Measurements from ENCODE around the gene PLD4.

PLD4 gene

DNA sequence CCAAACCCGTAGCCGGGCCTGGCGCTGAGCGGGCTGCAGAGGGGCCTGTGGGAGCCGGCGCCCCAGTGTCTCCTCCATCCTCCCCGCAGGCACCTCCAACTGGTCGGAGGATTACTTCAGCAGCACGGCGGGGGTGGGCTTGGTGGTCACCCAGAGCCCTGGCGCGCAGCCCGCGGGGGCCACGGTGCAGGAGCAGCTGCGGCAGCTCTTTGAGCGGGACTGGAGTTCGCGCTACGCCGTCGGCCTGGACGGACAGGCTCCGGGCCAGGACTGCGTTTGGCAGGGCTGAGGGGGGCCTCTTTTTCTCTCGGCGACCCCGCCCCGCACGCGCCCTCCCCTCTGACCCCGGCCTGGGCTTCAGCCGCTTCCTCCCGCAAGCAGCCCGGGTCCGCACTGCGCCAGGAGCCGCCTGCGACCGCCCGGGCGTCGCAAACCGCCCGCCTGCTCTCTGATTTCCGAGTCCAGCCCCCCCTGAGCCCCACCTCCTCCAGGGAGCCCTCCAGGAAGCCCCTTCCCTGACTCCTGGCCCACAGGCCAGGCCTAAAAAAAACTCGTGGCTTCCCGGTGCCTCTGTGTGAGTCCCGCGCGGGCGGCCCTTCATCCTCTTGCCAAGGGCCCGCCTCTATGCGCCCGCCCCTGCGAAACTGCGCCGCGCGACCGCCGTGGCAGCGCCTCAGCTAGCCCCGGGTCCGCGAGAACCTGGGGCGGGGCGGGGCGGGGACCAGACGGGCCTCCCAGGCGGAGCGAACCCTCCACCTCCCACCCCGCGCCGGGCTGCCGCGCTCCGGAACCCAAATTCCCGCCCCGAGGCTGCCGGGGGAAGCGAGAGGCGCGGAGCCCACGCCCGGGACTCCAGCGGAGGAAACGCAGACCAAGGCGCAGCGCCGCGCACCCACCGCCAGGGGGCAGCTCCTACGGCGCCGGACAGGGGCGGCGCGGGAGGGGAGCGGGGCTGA, 8.3 kb downstream of the PLD4 start:
- H3K27me3 ChIP-seq, result peaks cover 6% of the 10 kb centered on the region; the same call in 1 of the 2 replicates

DNA sequence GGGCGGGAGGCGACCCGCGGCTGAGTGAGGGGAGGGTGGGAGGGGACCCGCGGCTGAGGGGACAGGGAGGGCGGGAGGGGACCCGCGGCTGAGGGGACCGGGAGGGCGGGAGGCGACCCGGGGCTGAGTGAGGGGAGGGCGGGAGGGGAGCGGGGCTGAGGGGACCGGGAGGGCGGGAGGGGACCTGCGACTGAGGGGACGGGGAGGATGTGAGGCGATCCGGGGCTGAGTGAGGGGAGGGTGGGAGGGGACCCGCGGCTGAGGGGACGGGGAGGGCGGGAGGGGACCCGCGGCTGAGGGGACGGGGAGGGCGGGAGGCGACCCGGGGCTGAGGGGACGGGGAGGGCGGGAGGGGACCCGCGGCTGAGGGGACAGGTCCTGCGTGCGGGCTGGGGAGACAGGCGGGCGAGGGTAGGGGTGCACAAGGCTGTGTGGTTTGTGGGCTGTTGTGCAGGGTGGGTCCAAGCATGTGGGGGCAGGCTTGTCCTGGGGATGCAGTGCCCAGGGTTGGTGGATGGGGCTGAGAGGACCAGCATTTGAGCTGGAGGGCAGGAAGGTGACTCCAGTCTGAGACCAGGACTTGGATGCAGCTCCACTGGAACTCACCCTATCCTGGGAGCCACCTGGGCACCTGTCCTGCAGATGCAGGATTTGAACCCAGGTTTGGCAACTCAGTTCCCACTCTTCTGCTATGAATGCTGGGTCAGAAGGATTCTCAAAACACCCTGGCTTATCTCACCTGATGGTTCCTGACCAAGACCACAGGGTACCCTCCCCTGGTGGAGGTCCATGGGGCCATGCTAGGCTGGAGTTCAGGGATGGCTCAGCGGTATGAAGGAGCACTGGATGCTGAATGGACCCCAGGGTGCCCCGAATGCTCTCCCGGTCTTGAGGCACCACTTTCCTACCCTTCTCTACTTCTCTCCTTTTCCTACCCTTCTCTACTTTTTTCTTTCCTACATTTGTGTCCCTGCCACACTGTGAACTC, 9.4 kb downstream of the PLD4 start:
- Histone ChIP-seq H3K4me3 (no peak overlapping the region), H3K9ac (no peak overlapping the region), H3K27ac (no peak overlapping the region), H4K20me1 (peaks cover 18% of the 10 kb centered on the region; the same call in 1 of the 2 replicates), H3K4me1 (peaks cover 63% of the 10 kb centered on the region), H3K9me3 (no peaks in the 10 kb centered on the region), H3K27me3 (peaks cover 6% of the 10 kb centered on the region; the same call in 1 of the 2 replicates), H3K36me3 (peaks cover 35% of the 10 kb centered on the region), H3K4me2 (peak overlapping the region; percentile 65)
- TF ChIP-seq Cebpa-rat (IDR thresholded peaks at IDR 0.05), result no peak

More for the DNA sequence above, 8.3 kb downstream of the PLD4 start:
- H3K36me3 ChIP-seq, result peaks cover 44% of the 10 kb centered on the region
- H3K27ac ChIP-seq, result peak overlapping the region; percentile 75
- TF ChIP-seq Cebpa-rat (IDR thresholded peaks at IDR 0.05), result no peak
- H3K4me3 ChIP-seq, result peak overlapping the region; percentile 65
- peaks cover 28% of the 10 kb centered on the region; the same call in 1 of the 2 replicates for H4K20me1 ChIP-seq
- H3K4me1 ChIP-seq, result peaks cover 72% of the 10 kb centered on the region
- H3K4me2 ChIP-seq, result peak overlapping the region; percentile 86
- peak overlapping the region; percentile 73 for H3K9ac ChIP-seq
- no peaks in the 10 kb centered on the region for H3K9me3 ChIP-seq

DNA sequence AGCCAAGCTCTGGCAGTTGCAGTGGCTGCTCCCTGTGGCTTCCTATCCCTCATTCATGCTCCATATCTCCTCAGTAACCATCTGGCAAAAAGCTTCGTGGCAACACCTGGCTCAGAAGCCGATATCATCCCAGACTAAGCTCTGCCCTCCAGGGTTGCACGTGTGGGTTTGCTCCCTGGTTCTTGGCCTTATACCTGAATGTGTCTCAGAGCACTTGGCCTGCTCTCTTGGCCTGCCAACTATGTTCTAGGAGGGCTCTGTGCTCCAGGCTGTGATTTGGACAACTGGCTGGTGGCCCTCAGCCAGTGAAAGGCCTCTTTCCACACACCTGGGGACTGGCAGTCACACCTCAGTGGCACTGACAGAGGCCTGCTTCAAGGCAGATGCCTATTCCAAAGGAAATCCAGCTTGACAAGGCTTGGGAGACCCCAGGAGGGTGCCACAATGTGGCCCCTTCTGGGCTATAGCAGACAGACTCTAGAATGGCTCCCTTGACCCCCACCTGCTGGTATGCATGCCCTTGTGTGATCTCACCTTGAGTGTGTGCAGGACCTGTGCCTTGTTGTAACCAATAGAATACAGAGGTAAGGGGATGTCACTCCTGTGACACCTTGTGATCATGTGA, 10.5 kb downstream of the PLD4 start:
- H3K27me3 ChIP-seq, result peaks cover 6% of the 10 kb centered on the region; the same call in 1 of the 2 replicates
- H3K4me2 ChIP-seq, result peak overlapping the region; percentile 65
- H3K4me1 ChIP-seq, result peaks cover 63% of the 10 kb centered on the region
- no peaks in the 10 kb centered on the region for H3K9me3 ChIP-seq
- no peak overlapping the region for H3K9ac ChIP-seq
- peaks cover 24% of the 10 kb centered on the region for H3K36me3 ChIP-seq
- peaks cover 9% of the 10 kb centered on the region; the same call in 1 of the 2 replicates for H4K20me1 ChIP-seq
- no peak for TF ChIP-seq Cebpa-rat (IDR thresholded peaks at IDR 0.05)
- no peak overlapping the region for H3K27ac ChIP-seq
- H3K4me3 ChIP-seq, result no peak overlapping the region

- Histone ChIP-seq H3K9me3 (no peaks in the 10 kb centered on the region), H3K9ac (no peak overlapping the region), H3K36me3 (peaks cover 16% of the 10 kb centered on the region), H3K4me1 (peaks cover 58% of the 10 kb centered on the region), H4K20me1 (peaks cover 9% of the 10 kb centered on the region; the same call in 1 of the 2 replicates), H3K4me3 (no peak overlapping the region), H3K27ac (no peak overlapping the region), H3K27me3 (peaks cover 6% of the 10 kb centered on the region; the same call in 1 of the 2 replicates), H3K4me2 (peak overlapping the region; percentile 52)
- no peak for TF ChIP-seq Cebpa-rat (IDR thresholded peaks at IDR 0.05)
Measured at GRCh38 chr14:104935955-104936354, 11.3 kb downstream of the PLD4 start.

- Histone ChIP-seq H3K27ac (no peak overlapping the region), H3K4me1 (peaks cover 52% of the 10 kb centered on the region), H3K4me2 (peak overlapping the region; percentile 52), H4K20me1 (peaks cover 9% of the 10 kb centered on the region; the same call in 1 of the 2 replicates), H3K36me3 (peaks cover 10% of the 10 kb centered on the region; the same call in 1 of the 2 replicates), H3K9ac (no peak overlapping the region), H3K27me3 (peaks cover 6% of the 10 kb centered on the region; the same call in 1 of the 2 replicates), H3K9me3 (no peaks in the 10 kb centered on the region), H3K4me3 (no peak overlapping the region)
- no peak for TF ChIP-seq Cebpa-rat (IDR thresholded peaks at IDR 0.05)
Measured at GRCh38 chr14:104936361-104937155, 11.9 kb downstream of the PLD4 start.

DNA sequence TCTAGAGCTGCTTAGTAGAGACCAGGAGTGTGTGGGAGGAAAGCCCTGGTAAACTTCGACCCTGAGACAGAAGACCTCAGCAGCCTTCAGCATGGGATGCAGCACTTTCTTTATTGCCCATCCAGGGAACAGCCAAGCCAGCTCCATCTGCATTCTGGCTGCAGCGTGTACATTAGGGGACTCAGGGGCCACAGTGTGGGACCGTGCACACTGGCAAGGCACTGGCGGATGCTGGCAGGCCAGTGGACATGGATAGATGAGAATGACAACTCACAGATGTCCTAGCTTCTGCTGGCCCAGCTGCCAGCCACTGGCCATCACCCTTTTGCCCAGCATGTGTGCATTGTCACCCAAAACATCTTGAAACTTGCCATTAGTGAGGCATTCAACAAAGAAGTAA, 12.5 kb downstream of the PLD4 start:
- no peak overlapping the region for H3K9ac ChIP-seq
- no peak overlapping the region for H3K4me3 ChIP-seq
- H3K27ac ChIP-seq, result no peak overlapping the region
- H4K20me1 ChIP-seq, result peaks cover 4% of the 10 kb centered on the region; the same call in 1 of the 2 replicates
- H3K4me2 ChIP-seq, result peak overlapping the region; percentile 52
- no peak for TF ChIP-seq Cebpa-rat (IDR thresholded peaks at IDR 0.05)
- no peaks in the 10 kb centered on the region for H3K9me3 ChIP-seq
- H3K27me3 ChIP-seq, result peaks cover 6% of the 10 kb centered on the region; the same call in 1 of the 2 replicates
- peaks cover 5% of the 10 kb centered on the region; the same call in 1 of the 2 replicates for H3K36me3 ChIP-seq
- H3K4me1 ChIP-seq, result peaks cover 46% of the 10 kb centered on the region

- Histone ChIP-seq H3K9ac (no peak overlapping the region), H3K4me1 (peaks cover 39% of the 10 kb centered on the region), H3K36me3 (peaks cover 7% of the 10 kb centered on the region; the same call in 1 of the 2 replicates), H3K27ac (no peak overlapping the region), H4K20me1 (no peaks in the 10 kb centered on the region; the same call in 1 of the 2 replicates), H3K4me3 (no peak overlapping the region), H3K9me3 (no peaks in the 10 kb centered on the region), H3K27me3 (peaks cover 6% of the 10 kb centered on the region; the same call in 1 of the 2 replicates), H3K4me2 (peak overlapping the region; percentile 52)
- no peak for TF ChIP-seq Cebpa-rat (IDR thresholded peaks at IDR 0.05)
Measured at GRCh38 chr14:104937694-104938365, 13.2 kb downstream of the PLD4 start.

GRCh38 chr14:104938436-104938835, 13.8 kb downstream of the PLD4 start:
- Histone ChIP-seq H3K27ac (no peak overlapping the region), H4K20me1 (no peaks in the 10 kb centered on the region; the same call in 1 of the 2 replicates), H3K9ac (no peak overlapping the region), H3K9me3 (no peaks in the 10 kb centered on the region), H3K4me3 (no peak overlapping the region), H3K36me3 (peaks cover 12% of the 10 kb centered on the region; the same call in 1 of the 2 replicates), H3K4me2 (no peak overlapping the region), H3K27me3 (peaks cover 6% of the 10 kb centered on the region; the same call in 1 of the 2 replicates), H3K4me1 (peaks cover 37% of the 10 kb centered on the region)
- TF ChIP-seq Cebpa-rat (IDR thresholded peaks at IDR 0.05), result no peak
